ENCODE measurements around the gene MCM6.
"Not testable (repeated sequence)": the region's sequence is repeated elsewhere in the genome, so short reads cannot be mapped to it uniquely, and the experiment has no call there.

The MCM6 gene

GRCh38 chr2:135885709-135886108 lies 9.5 kb upstream of the MCM6 start:
- DNase-seq (ENCODE audit: extremely low read depth, insufficient read length): no peak
- Histone ChIP-seq H3K36me3 (ENCODE audit: control insufficient read depth, insufficient read depth, low read length) (no peaks in the 10 kb centered on the region), H3K27me3 (replicated peaks; ENCODE audit: control insufficient read depth, insufficient read depth, low read length) (peaks cover 2% of the 10 kb centered on the region; the same call in 1 of the 2 replicates), H3K4me3 (replicated peaks; ENCODE audit: low read depth, low read length) (no peak overlapping the region)
- TF ChIP-seq, protein P1, sequence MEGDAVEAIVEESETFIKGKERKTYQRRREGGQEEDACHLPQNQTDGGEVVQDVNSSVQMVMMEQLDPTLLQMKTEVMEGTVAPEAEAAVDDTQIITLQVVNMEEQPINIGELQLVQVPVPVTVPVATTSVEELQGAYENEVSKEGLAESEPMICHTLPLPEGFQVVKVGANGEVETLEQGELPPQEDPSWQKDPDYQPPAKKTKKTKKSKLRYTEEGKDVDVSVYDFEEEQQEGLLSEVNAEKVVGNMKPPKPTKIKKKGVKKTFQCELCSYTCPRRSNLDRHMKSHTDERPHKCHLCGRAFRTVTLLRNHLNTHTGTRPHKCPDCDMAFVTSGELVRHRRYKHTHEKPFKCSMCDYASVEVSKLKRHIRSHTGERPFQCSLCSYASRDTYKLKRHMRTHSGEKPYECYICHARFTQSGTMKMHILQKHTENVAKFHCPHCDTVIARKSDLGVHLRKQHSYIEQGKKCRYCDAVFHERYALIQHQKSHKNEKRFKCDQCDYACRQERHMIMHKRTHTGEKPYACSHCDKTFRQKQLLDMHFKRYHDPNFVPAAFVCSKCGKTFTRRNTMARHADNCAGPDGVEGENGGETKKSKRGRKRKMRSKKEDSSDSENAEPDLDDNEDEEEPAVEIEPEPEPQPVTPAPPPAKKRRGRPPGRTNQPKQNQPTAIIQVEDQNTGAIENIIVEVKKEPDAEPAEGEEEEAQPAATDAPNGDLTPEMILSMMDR (IDR thresholded peaks at IDR 0.05; ENCODE audit: insufficient read depth, low read length, poor library complexity, severe bottlenecking): no peak

DNA sequence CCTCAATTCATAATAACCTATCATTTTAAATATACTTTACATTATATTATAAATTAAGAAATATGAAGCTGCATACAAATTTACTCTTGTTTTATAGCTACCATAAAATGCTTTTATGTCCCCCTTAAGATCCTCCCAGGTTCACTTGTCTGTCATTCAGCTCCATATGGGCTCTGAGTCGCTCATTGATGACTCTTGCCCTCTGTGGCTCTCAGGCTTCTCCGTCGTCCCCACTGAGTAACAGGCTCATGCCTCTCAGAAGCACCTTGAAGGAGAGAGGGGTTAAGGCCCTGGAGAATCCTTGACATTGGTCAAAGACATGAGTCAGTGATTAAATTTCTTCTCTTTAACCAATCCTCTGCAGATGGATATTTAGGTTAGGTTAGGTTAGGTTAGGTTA lies 6.2 kb upstream of the MCM6 start:
- Histone ChIP-seq H3K36me3 (ENCODE audit: control insufficient read depth, insufficient read depth, low read length) (no peaks in the 10 kb centered on the region), H3K4me3 (replicated peaks; ENCODE audit: low read depth, low read length) (no peak overlapping the region), H3K27me3 (replicated peaks; ENCODE audit: control insufficient read depth, insufficient read depth, low read length) (peaks cover 2% of the 10 kb centered on the region; the same call in 1 of the 2 replicates)
- DNase-seq (ENCODE audit: extremely low read depth, insufficient read length): no peak
- TF ChIP-seq, protein P1 (IDR thresholded peaks at IDR 0.05; ENCODE audit: insufficient read depth, low read length, poor library complexity, severe bottlenecking): no peak

GRCh38 chr2:135876770-135877169 lies 527 bp upstream of the MCM6 start:
- peak overlapping the region; percentile 76 for H3K4me3 ChIP-seq (replicated peaks; ENCODE audit: low read depth, low read length)
- not testable (repeated sequence) for DNase-seq (ENCODE audit: extremely low read depth, insufficient read length); H3K27me3 ChIP-seq (replicated peaks; ENCODE audit: control insufficient read depth, insufficient read depth, low read length); H3K36me3 ChIP-seq (ENCODE audit: control insufficient read depth, insufficient read depth, low read length)

DNA sequence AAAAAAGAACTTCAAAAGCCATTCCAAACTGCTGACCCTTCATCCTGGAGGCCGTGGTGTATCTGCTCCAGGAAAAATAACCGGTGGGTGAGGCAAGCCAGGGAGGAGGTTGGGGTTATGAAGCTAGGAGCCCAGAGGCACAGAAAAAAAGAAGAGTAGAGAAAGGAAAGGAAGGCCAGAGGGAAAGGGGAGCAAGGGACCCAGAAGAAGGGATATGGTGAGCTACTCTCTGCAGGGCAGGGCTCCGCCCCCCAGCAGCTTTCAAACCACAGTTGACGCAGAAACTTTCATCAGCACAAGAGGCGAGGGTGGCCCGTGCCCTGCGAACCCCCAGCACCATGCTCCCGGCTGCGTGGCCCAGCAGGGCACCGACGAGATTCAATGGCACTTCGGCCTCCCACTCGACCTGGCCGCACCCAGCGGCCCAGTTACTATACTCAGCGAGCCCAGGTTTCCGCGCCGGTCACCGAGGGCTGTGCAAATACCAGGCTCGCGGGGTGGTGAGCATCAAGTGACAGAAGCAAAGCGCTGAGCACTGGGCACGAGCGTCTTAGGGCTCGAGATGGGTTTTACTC lies 665 bp downstream of the MCM6 start:
- Histone ChIP-seq H3K36me3 (ENCODE audit: control insufficient read depth, insufficient read depth, low read length) (no peaks in the 10 kb centered on the region; the same call in 1 of the 2 replicates), H3K27me3 (replicated peaks; ENCODE audit: control insufficient read depth, insufficient read depth, low read length) (no peaks in the 10 kb centered on the region), H3K4me3 (replicated peaks; ENCODE audit: low read depth, low read length) (peak overlapping the region; percentile 76)
- TF ChIP-seq, protein P1 (IDR thresholded peaks at IDR 0.05; ENCODE audit: insufficient read depth, low read length, poor library complexity, severe bottlenecking): no peak
- DNase-seq (ENCODE audit: extremely low read depth, insufficient read length): peak; percentile 78

DNA sequence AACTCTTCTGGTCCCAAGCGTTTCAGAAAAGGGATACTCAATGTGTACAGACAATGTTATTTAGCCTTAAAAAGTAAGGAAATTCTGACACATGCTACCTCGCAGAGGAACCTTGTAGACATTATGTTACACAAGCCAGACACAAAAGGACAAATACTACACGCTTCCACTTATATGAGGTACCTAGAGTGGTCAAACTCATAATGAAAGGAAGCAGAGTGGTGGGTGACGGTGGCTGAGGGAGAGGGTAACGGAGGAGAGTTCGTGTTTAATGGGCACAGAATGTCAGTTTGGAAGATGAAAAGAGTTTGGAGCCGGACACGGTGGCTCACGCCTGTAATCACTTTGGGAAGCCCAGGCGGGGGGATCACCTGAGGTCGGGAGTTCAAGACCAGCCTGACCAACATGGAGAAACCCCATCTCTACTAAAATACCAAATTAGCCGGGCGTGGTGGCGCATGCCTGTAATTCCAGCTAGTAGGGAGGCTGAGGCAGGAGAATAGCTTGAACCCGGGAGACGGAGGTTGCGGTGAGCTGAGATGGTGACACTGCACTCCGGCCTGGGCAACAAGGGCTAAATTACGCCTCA lies 1.4 kb downstream of the MCM6 start:
- Histone ChIP-seq H3K36me3 (ENCODE audit: control insufficient read depth, insufficient read depth, low read length) (no peaks in the 10 kb centered on the region; the same call in 1 of the 2 replicates), H3K27me3 (replicated peaks; ENCODE audit: control insufficient read depth, insufficient read depth, low read length) (no peaks in the 10 kb centered on the region), H3K4me3 (replicated peaks; ENCODE audit: low read depth, low read length) (peak overlapping the region; percentile 76)
- TF ChIP-seq, protein P1 (IDR thresholded peaks at IDR 0.05; ENCODE audit: insufficient read depth, low read length, poor library complexity, severe bottlenecking): no peak
- no peak for DNase-seq (ENCODE audit: extremely low read depth, insufficient read length)

GRCh38 chr2:135870571-135870970 lies 5.7 kb downstream of the MCM6 start:
- H3K4me3 ChIP-seq (replicated peaks; ENCODE audit: low read depth, low read length): no peak overlapping the region
- H3K27me3 ChIP-seq (replicated peaks; ENCODE audit: control insufficient read depth, insufficient read depth, low read length): no peaks in the 10 kb centered on the region
- TF ChIP-seq, protein P1 (IDR thresholded peaks at IDR 0.05; ENCODE audit: insufficient read depth, low read length, poor library complexity, severe bottlenecking): no peak
- DNase-seq (ENCODE audit: extremely low read depth, insufficient read length): no peak
- H3K36me3 ChIP-seq (ENCODE audit: control insufficient read depth, insufficient read depth, low read length): peaks cover 4% of the 10 kb centered on the region

All from GM06990 (cell line).